H1 (cell line): Measurements from ENCODE around the gene NOB1. TPM values are rescaled to one million over a fixed set of nuclear protein-coding genes. Genes with fewer than 3 reads are reported as not detected.

Experiments used
- CTCF ChIA-PET: fragments of 300-600 bp; sonication (Branson Sonifier 250); formaldehyde crosslinking; loops from one replicate; lab custom pipeline; 2021; ENCODE audit not compliant: partially characterized antibody; lab: Charles Lee
- POLR2A ChIA-PET: fragments of 300-600 bp; sonication (Branson Sonifier 250); formaldehyde crosslinking; loops from one replicate; lab custom pipeline; 2021; ENCODE audit warnings: inconsistent platforms; ENCODE audit not compliant: partially characterized antibody; lab: Charles Lee
- DNase-seq, 2 experiments: peaks; one replicate each; pipeline versions ENCODE4 v3.0.0 to v3.0.0-alpha.2; 2010 to 2022; ENCODE audit warnings: low spot score in 2 of 2, low read depth in 1 of 2, mixed read lengths in 1 of 2
- FAIRE-seq: peaks from 2 replicates; lab custom pipeline; 2011; peaks lifted over from hg19 to GRCh38; lab: Jason Lieb, UNC
- H2AFZ ChIP-seq: 2 replicates; pipeline ENCODE4 v1.8.1; 2012; ENCODE audit warnings: low read length, inconsistent platforms
- H2AK5ac ChIP-seq: 2 replicates; pipeline ENCODE4 v1.6.1; 2013; ENCODE audit warnings: low read depth, low read length
- H2BK120ac ChIP-seq: replicated peaks from 2 replicates; pipeline ENCODE3; 2013; ENCODE audit warnings: low read depth, low read length, inconsistent platforms
- H2BK12ac ChIP-seq: 2 replicates; pipeline ENCODE4 v1.6.1; 2013; ENCODE audit warnings: low read depth, low read length
- H2BK15ac ChIP-seq: 2 replicates; pipeline ENCODE4 v1.6.1; 2013; ENCODE audit warnings: low read length
- H2BK20ac ChIP-seq: 2 replicates; pipeline ENCODE4 v1.6.1; 2013; ENCODE audit warnings: low read length
- H2BK5ac ChIP-seq: 2 replicates; pipeline ENCODE4 v1.6.1; 2013; ENCODE audit warnings: low read depth, low read length
- H3K14ac ChIP-seq: 2 replicates; pipeline ENCODE4 v1.6.1; 2013; ENCODE audit warnings: inconsistent platforms; ENCODE audit not compliant: insufficient read length
- H3K18ac ChIP-seq: 2 replicates; pipeline ENCODE4 v1.6.1; 2013; ENCODE audit warnings: low read length; ENCODE audit errors: extremely low read depth
- H3K23ac ChIP-seq: 2 replicates; pipeline ENCODE4 v1.6.1; 2013; ENCODE audit warnings: inconsistent platforms; ENCODE audit not compliant: insufficient read length
- H3K23me2 ChIP-seq: 2 replicates; pipeline ENCODE4 v1.6.1; 2013; ENCODE audit warnings: low read depth, low read length
- H3K27ac ChIP-seq: 2 replicates; pipeline ENCODE4 v1.6.1; 2011; ENCODE audit warnings: low read depth, low read length, inconsistent platforms
- H3K27me3 ChIP-seq, 4 experiments: replicated peaks in 1 of 4; 1 replicate in 1 of 4; 2 replicates in 3 of 4; pipeline versions ENCODE4 v1.6.1 to v1.8.1; 2011 to 2013; ENCODE audit warnings: low read length in 3 of 4, mild to moderate bottlenecking in 3 of 4, inconsistent platforms in 2 of 4, mixed read lengths in 2 of 4, moderate library complexity in 1 of 4; ENCODE audit not compliant: control insufficient read depth in 3 of 4, insufficient read depth in 3 of 4; ENCODE audit errors: extremely low read depth in 1 of 4
- H3K36me3 ChIP-seq, 4 experiments: 2 replicates each; pipeline versions ENCODE4 v1.6.1 to v1.8.1; 2011 to 2013; ENCODE audit warnings: mild to moderate bottlenecking in 4 of 4, low read length in 3 of 4, moderate library complexity in 2 of 4, control low read depth in 1 of 4, inconsistent platforms in 1 of 4; ENCODE audit not compliant: insufficient read depth in 4 of 4, control insufficient read depth in 2 of 4
- H3K4ac ChIP-seq: replicated peaks from 2 replicates; pipeline ENCODE3; 2013; ENCODE audit warnings: low read length, low read depth, mixed read lengths, inconsistent platforms; ENCODE audit not compliant: insufficient read length
- H3K4me1 ChIP-seq, 4 experiments: replicated peaks in 1 of 4; 1 replicate in 1 of 4; 2 replicates in 3 of 4; pipeline versions ENCODE4 v1.6.1 to v1.8.1; 2011 to 2013; ENCODE audit warnings: low read length in 3 of 4, inconsistent platforms in 2 of 4, mixed read lengths in 1 of 4; ENCODE audit not compliant: insufficient read depth in 4 of 4, control insufficient read depth in 3 of 4
- H3K4me2 ChIP-seq, 2 experiments: 2 replicates each; pipeline versions ENCODE4 v1.6.1 to v1.8.1; 2011 to 2013; ENCODE audit warnings: low read depth in 2 of 2, low read length in 2 of 2, control low read depth in 1 of 2, inconsistent platforms in 1 of 2, mild to moderate bottlenecking in 1 of 2; ENCODE audit not compliant: insufficient read depth in 1 of 2
- H3K4me3 ChIP-seq, 4 experiments: fragments of 200-600, 300-600 bp in 1 of 4; sonication (generic), shearing (Covaris generic), sonication (Bioruptor Twin) in 1 of 4; 2 replicates each; pipeline versions ENCODE4 v1.5.1 to v1.8.1; 2011 to 2016; ENCODE audit warnings: low read length in 4 of 4, low read depth in 3 of 4, control low read depth in 2 of 4, inconsistent platforms in 2 of 4, mild to moderate bottlenecking in 2 of 4, mixed read lengths in 1 of 4, moderate library complexity in 1 of 4; ENCODE audit not compliant: insufficient read depth in 2 of 4; ENCODE audit errors: extremely low read depth in 1 of 4
- H3K56ac ChIP-seq: replicated peaks from 2 replicates; pipeline ENCODE3; 2013; ENCODE audit warnings: low read depth, mild to moderate bottlenecking, mixed read lengths, low read length, inconsistent platforms; ENCODE audit not compliant: insufficient read length
- H3K79me1 ChIP-seq: 2 replicates; pipeline ENCODE4 v1.6.1; 2013; ENCODE audit warnings: low read depth, low read length, control low read depth
- H3K79me2 ChIP-seq, 2 experiments: 2 replicates each; pipeline versions ENCODE4 v1.6.1 to v1.8.1; 2012 to 2013; ENCODE audit warnings: low read length in 2 of 2, mild to moderate bottlenecking in 2 of 2, inconsistent platforms in 1 of 2; ENCODE audit not compliant: insufficient read depth in 2 of 2, control insufficient read depth in 1 of 2
- H3K9ac ChIP-seq, 4 experiments: replicated peaks in 1 of 4; 1 replicate in 1 of 4; 2 replicates in 3 of 4; pipeline versions ENCODE4 v1.6.1 to v1.8.1; 2011 to 2013; ENCODE audit warnings: low read depth in 3 of 4, low read length in 3 of 4, control low read depth in 2 of 4, mild to moderate bottlenecking in 2 of 4, moderate library complexity in 2 of 4, inconsistent platforms in 1 of 4; ENCODE audit errors: extremely low read depth in 1 of 4
- H3K9me3 ChIP-seq, 2 experiments: 2 replicates each; pipeline versions ENCODE4 v1.6.1 to v1.8.1; 2012 to 2013; ENCODE audit warnings: mild to moderate bottlenecking in 2 of 2, moderate library complexity in 2 of 2, control low read depth in 1 of 2, inconsistent platforms in 1 of 2, low read depth in 1 of 2, low read length in 1 of 2, mixed read lengths in 1 of 2; ENCODE audit not compliant: insufficient read depth in 2 of 2
- H4K20me1 ChIP-seq, 2 experiments: replicated peaks in 1 of 2; 2 replicates each; pipeline versions ENCODE3 to v1.8.1; 2011 to 2013; ENCODE audit warnings: inconsistent platforms in 2 of 2, low read length in 2 of 2, mild to moderate bottlenecking in 1 of 2; ENCODE audit not compliant: insufficient read depth in 2 of 2, control insufficient read depth in 1 of 2
- H4K5ac ChIP-seq: 2 replicates; pipeline ENCODE4 v1.6.1; 2013; ENCODE audit warnings: low read length, low read depth, mixed read lengths, inconsistent platforms; ENCODE audit not compliant: insufficient read length
- H4K8ac ChIP-seq: 2 replicates; pipeline ENCODE4 v1.8.0; 2013; ENCODE audit warnings: mild to moderate bottlenecking, moderate library complexity, low read length, inconsistent platforms; ENCODE audit not compliant: insufficient read depth; ENCODE audit errors: extremely low read depth
- H4K91ac ChIP-seq: replicated peaks from 2 replicates; pipeline ENCODE3; 2013; ENCODE audit warnings: low read length, mixed read lengths, inconsistent platforms; ENCODE audit not compliant: insufficient read length
- CHD2 ChIP-seq: IDR thresholded peaks from 2 replicates; pipeline ENCODE4 v1.6.1; 2012; ENCODE audit warnings: low read length, improper control_type of control experiment
- EGR1 ChIP-seq: IDR thresholded peaks from 2 replicates; pipeline ENCODE4 v1.6.1; 2011; ENCODE audit warnings: low read depth, low read length, borderline replicate concordance
- FOSL1 ChIP-seq: IDR thresholded peaks from 2 replicates; pipeline ENCODE4 v1.6.1; 2011; ENCODE audit warnings: mild to moderate bottlenecking, low read depth, low read length, moderate library complexity; ENCODE audit not compliant: insufficient read depth
- GTF2F1 ChIP-seq: IDR thresholded peaks from 2 replicates; pipeline ENCODE4 v1.6.1; 2012; ENCODE audit warnings: low read depth, low read length, improper control_type of control experiment, borderline replicate concordance
- MAX ChIP-seq: IDR thresholded peaks from 2 replicates; pipeline ENCODE4 v1.6.1; 2012; ENCODE audit warnings: inconsistent platforms
- NRF1 ChIP-seq: IDR thresholded peaks from 2 replicates; pipeline ENCODE4 v1.6.1; 2011; ENCODE audit warnings: mild to moderate bottlenecking, low read depth, low read length, improper control_type of control experiment
- PHF8 ChIP-seq: fragments of 200-600 bp; sonication (generic); conservative IDR thresholded peaks from 2 replicates; pipeline ENCODE4 v1.7.1; 2012; ENCODE audit warnings: low read depth, mild to moderate bottlenecking, inconsistent platforms, low read length, moderate library complexity
- POLR2A ChIP-seq, 2 experiments: IDR thresholded peaks; 1 replicate in 1 of 2; 2 replicates in 1 of 2; pipeline ENCODE4 v1.6.1; 2011; ENCODE audit warnings: low read depth in 2 of 2, low read length in 2 of 2, mild to moderate bottlenecking in 2 of 2; ENCODE audit errors: control extremely low read depth in 1 of 2
- RNF2 ChIP-seq: fragments of 200-900, 300-1000 bp; sonication (generic); IDR thresholded peaks from 2 replicates; pipeline ENCODE4 v1.7.1; 2016; ENCODE audit warnings: borderline replicate concordance, low read depth, mild to moderate bottlenecking, antibody characterized with exemption, low read length; ENCODE audit not compliant: poor library complexity, severe bottlenecking; ENCODE audit errors: missing control alignments
- SIX5 ChIP-seq: IDR thresholded peaks from 2 replicates; pipeline ENCODE4 v1.6.1; 2011; ENCODE audit warnings: mild to moderate bottlenecking, low read depth, low read length
- SP1 ChIP-seq: IDR thresholded peaks from 2 replicates; pipeline ENCODE4 v1.6.1; 2011; ENCODE audit warnings: low read depth, low read length
- SP2 ChIP-seq: IDR thresholded peaks from 2 replicates; pipeline ENCODE4 v1.6.1; 2012; ENCODE audit warnings: mild to moderate bottlenecking, low read length, inconsistent platforms
- TBP ChIP-seq: IDR thresholded peaks from 2 replicates; pipeline ENCODE4 v1.6.1; 2011; ENCODE audit warnings: low read depth, low read length, improper control_type of control experiment
- TEAD4 ChIP-seq: IDR thresholded peaks from 2 replicates; pipeline ENCODE4 v1.6.1; 2012; ENCODE audit warnings: low read depth, low read length, inconsistent platforms, mixed read lengths
- WGBS, 2 experiments: shearing (Covaris generic) in 1 of 2; methylation state at CpG; one replicate each; pipeline versions ENCODE4 v1.1.6 to v1.1.7; 2013 to 2015; ENCODE audit warnings: low lambda C conversion rate in 2 of 2, mixed read lengths in 2 of 2, inconsistent platforms in 1 of 2, low coverage in 1 of 2, missing lambda C conversion rate in 1 of 2; ENCODE audit not compliant: insufficient replicate concordance in 2 of 2, insufficient coverage in 1 of 2, insufficient read length in 1 of 2; ENCODE audit errors: extremely low coverage in 1 of 2, missing lambda C conversion rate in 1 of 2; 5-methylcytosine and 5-hydroxymethylcytosine counted together
- polyA plus RNA-seq, 7 experiments: library from polyadenylated mRNA; depleted of rRNA in 3 of 7; stranded (reverse) in 5 of 7; unstranded in 2 of 7; fragments of >200 nt in 5 of 7; fragments of 200-250 nt in 2 of 7; gene quantifications; 1 replicate in 5 of 7; 2 replicates in 1 of 7; 4 replicates in 1 of 7; pipeline versions ENCODE4 v1.2.1 to v1.2.3, GENCODE V29; 2011 to 2013; ENCODE audit warnings: missing spikeins in 2 of 7, mixed read lengths in 2 of 7
- total RNA-seq: library from RNA; stranded (reverse); fragmentation: NEBNext Ultra II Directional; extraction: Animal tissue kit (Norgen Biotek cat#: 25700); gene quantifications from 2 replicates; pipeline ENCODE4 v1.2.1, GENCODE V29; 2021

NOB1 gene
- total and polyA plus RNA-seq, 2 of the 8 experiments (the other 6 are each of a cell fraction or from before 2014, with no cell fraction given): 88.2 to 108 TPM

- H3K9ac ChIP-seq: no peak overlapping the region
- CTCF ChIA-PET: interaction anchor here (0.6 to 6.4 kb wide), 7 partner anchors 9 to 135 kb away, joined by 3 to 54 read pairs (median 4); no protein-coding TSS in a partner anchor
- H2BK120ac ChIP-seq: no peak overlapping the region
- H2BK15ac ChIP-seq: no peak overlapping the region
- WGBS, 2 experiments: 71% methylated on average over 2 of the region's 2 CpGs; no CpG with 5 or more reads in 1 of the 2 experiments
- no peak overlapping the region for H4K91ac ChIP-seq
- POLR2A ChIA-PET: interaction anchor here (0.6 to 0.7 kb wide), 3 partner anchors 50 to 279 kb away, joined by 3 read pairs; no protein-coding TSS in a partner anchor
- DNase-seq (no peak), FAIRE-seq (no peak)
- H3K36me3 ChIP-seq: peaks cover 3 to 5% (median 3%) of the 10 kb centered on the region in 4 experiments; a peak in 4 of 8 replicates
- no peak overlapping the region for H3K27ac ChIP-seq
- no peak overlapping the region for H2AFZ ChIP-seq
- no peak overlapping the region for H2BK12ac ChIP-seq
- no peak overlapping the region for H3K14ac ChIP-seq
- no peaks in the 10 kb centered on the region for H3K79me1 ChIP-seq
- H2AK5ac ChIP-seq: no peak overlapping the region
- no peak overlapping the region for H2BK5ac ChIP-seq
- no peak overlapping the region for H3K18ac ChIP-seq
- no peak overlapping the region for H3K4me2 ChIP-seq
- H4K20me1 ChIP-seq: no peaks in the 10 kb centered on the region
- no peak overlapping the region for H3K4me3 ChIP-seq
- H3K23me2 ChIP-seq: 0 out of 2 replicates have a peak, but pooled peaks cover 1% of the 10 kb centered on the region
- no peak overlapping the region for H2BK20ac ChIP-seq
- no peak overlapping the region for H4K5ac ChIP-seq
- H3K4me1 ChIP-seq: peaks cover 0 to 5% (median 0%) of the 10 kb centered on the region in 4 experiments; a peak in 2 of 7 replicates
- no peak overlapping the region for H3K23ac ChIP-seq
- H3K4ac ChIP-seq: no peak overlapping the region
- H3K9me3 ChIP-seq: no peaks in the 10 kb centered on the region
- H3K27me3 ChIP-seq: no peaks in the 10 kb centered on the region
- no peak overlapping the region for H3K56ac ChIP-seq
- no peaks in the 10 kb centered on the region for H3K79me2 ChIP-seq
- no peak overlapping the region for H4K8ac ChIP-seq
- TF ChIP-seq MAX (no peak), GTF2F1 (no peak), PHF8 (no peak), TBP (no peak), POLR2A (IDR thresholded peaks at IDR 0.05; ENCODE audit: control extremely low read depth in 1 of 2, low read depth in 2 of 2, low read length in 2 of 2) (no peak), EGR1 (no peak), FOSL1 (no peak), SP1 (no peak), CHD2 (no peak), NRF1 (no peak), SIX5 (no peak), SP2 (no peak), TEAD4 (no peak), RNF2 (no peak)
These were observed 39.8 kb upstream of the NOB1 start for GRCh38 chr16:69794486-69794885.
